CD8-positive, alpha-beta memory T cell (primary cell): ENCODE results near the gene ARID5B. TPM values are rescaled to one million over a fixed set of nuclear protein-coding genes. Genes with fewer than 3 reads are reported as not detected.
A peak's percentile ranks its signal among the peaks of the same experiment; 100 is the strongest.

Experiments
- CTCF ChIA-PET: fragments of 350-600 bp; sonication (Branson Sonifier 250); formaldehyde crosslinking; loops from one replicate; lab custom pipeline; 2021; ENCODE audit warnings: antibody characterized with exemption; lab: Charles Lee
- POLR2A ChIA-PET: fragments of 350-600 bp; sonication (Branson Sonifier 250); formaldehyde crosslinking; loops from one replicate; lab custom pipeline; 2021; ENCODE audit warnings: antibody characterized with exemption; lab: Charles Lee
- DNase-seq, 5 donors: peaks; one replicate each; pipeline versions ENCODE4 v3.0.0 to v3.0.0-alpha.2; 2020 to 2022; ENCODE audit warnings: mixed read lengths in 1 of 5
- H3K27ac ChIP-seq: one replicate; pipeline ENCODE4 v1.7.0; 2013; ENCODE audit warnings: low read depth, mild to moderate bottlenecking, low read length, moderate library complexity
- H3K27me3 ChIP-seq: 2 replicates; pipeline ENCODE4 v1.7.0; 2013; ENCODE audit warnings: low read length, mild to moderate bottlenecking; ENCODE audit not compliant: insufficient read depth, poor library complexity, severe bottlenecking
- H3K36me3 ChIP-seq: 2 replicates; pipeline ENCODE4 v1.7.0; 2013; ENCODE audit warnings: mild to moderate bottlenecking, low read length, moderate library complexity; ENCODE audit not compliant: insufficient read depth
- H3K4me1 ChIP-seq: 2 replicates; pipeline ENCODE4 v1.7.0; 2013; ENCODE audit warnings: mild to moderate bottlenecking, low read length, moderate library complexity; ENCODE audit not compliant: insufficient read depth
- H3K4me3 ChIP-seq: 2 replicates; pipeline ENCODE4 v1.7.0; 2013; ENCODE audit warnings: mild to moderate bottlenecking, low read length
- H3K9me3 ChIP-seq: 2 replicates; pipeline ENCODE4 v1.7.0; 2013; ENCODE audit warnings: mild to moderate bottlenecking, low read length
- H3K27ac Mint-ChIP-seq, 8 donors: one replicate each; pipeline ENCODE4 v1.8.0; 2020 to 2021; ENCODE audit warnings: mixed read lengths in 8 of 8, mild to moderate bottlenecking in 6 of 8, inconsistent platforms in 3 of 8, moderate library complexity in 3 of 8
- H3K27me3 Mint-ChIP-seq, 2 donors: one replicate each; pipeline ENCODE4 v1.8.0; 2020 to 2021; ENCODE audit warnings: mixed read lengths in 2 of 2, mild to moderate bottlenecking in 1 of 2, moderate library complexity in 1 of 2
- H3K36me3 Mint-ChIP-seq, 3 donors: one replicate each; pipeline ENCODE4 v1.8.0; 2020 to 2021; ENCODE audit warnings: mixed read lengths in 3 of 3, inconsistent platforms in 1 of 3, mild to moderate bottlenecking in 1 of 3
- H3K4me1 Mint-ChIP-seq, 3 donors: one replicate each; pipeline ENCODE4 v1.8.0; 2020 to 2021; ENCODE audit warnings: mixed read lengths in 3 of 3, inconsistent platforms in 1 of 3, mild to moderate bottlenecking in 1 of 3
- H3K4me3 Mint-ChIP-seq, 7 donors: one replicate each; pipeline ENCODE4 v1.8.0; 2020 to 2021; ENCODE audit warnings: mixed read lengths in 7 of 7, mild to moderate bottlenecking in 6 of 7, moderate library complexity in 4 of 7, inconsistent platforms in 2 of 7
- H3K9me3 Mint-ChIP-seq, 5 donors: one replicate each; pipeline ENCODE4 v1.8.0; 2020 to 2022; ENCODE audit warnings: mixed read lengths in 5 of 5, mild to moderate bottlenecking in 3 of 5, moderate library complexity in 2 of 5, inconsistent platforms in 1 of 5
- polyA plus RNA-seq: library from polyadenylated mRNA; unstranded; fragments of 300-500 nt; fragmentation: Illumina TruSeq; gene quantifications from one replicate; pipeline ENCODE4 v1.2.3, GENCODE V29; 2021
- total RNA-seq, 2 experiments: library from RNA; stranded (reverse); gene quantifications; one replicate each; pipeline ENCODE4 v1.2.3, GENCODE V29; 2021

Gene ARID5B
- total and polyA plus RNA-seq, 3 experiments from 2014 or later = 37.1 to 48.7 (median 38.4) TPM

DNA sequence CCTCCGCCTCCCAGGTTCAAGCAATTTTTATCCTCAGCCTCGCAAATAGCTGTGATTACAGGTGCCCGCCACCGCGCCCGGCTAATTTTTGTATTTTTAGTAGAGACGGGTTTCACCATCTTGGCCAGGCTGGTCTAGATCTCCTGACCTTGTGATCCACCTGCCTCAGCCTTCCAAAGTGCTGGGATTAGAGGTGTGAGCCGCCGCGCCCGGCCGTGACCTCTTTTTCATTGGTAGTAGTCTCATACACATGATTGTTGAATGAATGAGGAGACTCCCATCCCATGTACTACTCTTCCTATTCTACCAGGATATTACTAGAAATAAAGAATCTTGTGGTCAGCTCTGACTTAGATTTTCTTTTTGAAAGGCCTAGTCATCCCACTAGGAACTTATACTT lies 56.8 kb downstream of the ARID5B start:
- Histone ChIP-seq H3K4me1 (peaks cover 10% of the 10 kb centered on the region), H3K27me3 (no peaks in the 10 kb centered on the region), H3K36me3 (no peaks in the 10 kb centered on the region), H3K9me3 (no peaks in the 10 kb centered on the region), H3K27ac (no peak overlapping the region), H3K4me3 (no peak overlapping the region)
- Mint-ChIP-seq H3K27me3 (no peaks in the 10 kb centered on the region), H3K4me1 (peaks cover 39 to 75% (median 69%) of the 10 kb centered on the region in 3 donors), H3K9me3 (no peaks in the 10 kb centered on the region), H3K27ac (peak overlapping the region in 4 of 8 donors; percentile 14 to 84 (median 36)), H3K4me3 (no peak overlapping the region), H3K36me3 (peaks cover 0 to 23% (median 13%) of the 10 kb centered on the region in 3 donors)
- CTCF ChIA-PET = interaction anchor here (1.2 to 1.8 kb wide), 2 partner anchors 62 to 287 kb away, joined by 3 read pairs; no protein-coding TSS in a partner anchor
- POLR2A ChIA-PET = no interaction called here
- DNase-seq = no peak

DNA sequence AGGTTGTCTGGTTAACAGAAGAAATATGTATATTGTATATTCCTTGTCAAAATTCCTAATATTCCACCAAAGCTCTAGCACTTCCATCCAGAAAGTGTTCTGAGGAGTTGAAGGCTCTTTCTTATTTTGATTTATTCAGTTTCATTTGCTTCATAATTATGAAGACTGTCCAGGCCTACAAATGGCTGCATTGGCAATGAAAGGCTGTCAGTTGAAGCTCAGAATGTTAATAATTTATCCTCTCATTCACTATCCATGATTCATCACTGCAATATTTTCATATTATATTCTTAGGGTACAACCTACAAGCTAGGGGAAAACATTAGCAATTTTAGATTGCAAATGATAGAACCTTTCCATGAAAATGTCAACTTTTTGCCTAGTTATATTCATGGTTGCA lies 57.3 kb downstream of the ARID5B start:
- Histone ChIP-seq H3K36me3 (no peaks in the 10 kb centered on the region), H3K27me3 (no peaks in the 10 kb centered on the region), H3K4me3 (no peak overlapping the region), H3K9me3 (no peaks in the 10 kb centered on the region), H3K4me1 (peaks cover 11% of the 10 kb centered on the region), H3K27ac (no peak overlapping the region)
- DNase-seq = no peak
- Mint-ChIP-seq H3K4me3 (no peak overlapping the region), H3K27ac (peak overlapping the region in 7 of 8 donors; percentile 2 to 59 (median 22)), H3K9me3 (no peaks in the 10 kb centered on the region), H3K4me1 (peaks cover 43 to 77% (median 71%) of the 10 kb centered on the region in 3 donors), H3K27me3 (no peaks in the 10 kb centered on the region), H3K36me3 (peaks cover 0 to 23% (median 11%) of the 10 kb centered on the region in 3 donors)
- POLR2A ChIA-PET = no interaction called here
- CTCF ChIA-PET = interaction anchor here (1.2 to 1.8 kb wide), 2 partner anchors 62 to 287 kb away, joined by 3 read pairs; no protein-coding TSS in a partner anchor

DNA sequence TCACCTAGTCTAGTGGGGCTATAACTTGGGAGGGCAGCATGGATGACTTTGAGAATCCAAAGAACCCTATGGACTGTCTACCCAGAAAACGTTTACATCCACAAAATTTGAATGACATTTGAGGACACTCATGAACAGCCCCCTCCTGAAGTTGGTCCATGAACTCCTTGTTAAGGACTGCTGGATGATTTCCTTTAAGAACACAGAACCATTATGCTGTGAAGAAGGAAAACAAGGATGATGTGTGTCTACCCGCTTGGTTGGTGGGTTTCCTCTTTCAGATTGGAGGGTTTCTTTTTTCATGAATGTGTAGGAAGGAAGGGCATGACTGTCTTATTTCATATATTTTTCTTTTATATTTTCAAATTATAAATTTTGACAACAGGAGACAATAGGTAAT lies 58.3 kb downstream of the ARID5B start:
- Mint-ChIP-seq H3K36me3 (peaks cover 0 to 19% (median 13%) of the 10 kb centered on the region in 3 donors), H3K4me3 (no peak overlapping the region), H3K9me3 (no peaks in the 10 kb centered on the region), H3K27me3 (no peaks in the 10 kb centered on the region), H3K27ac (peak overlapping the region in 5 of 8 donors; percentile 2 to 59 (median 57)), H3K4me1 (peaks cover 51 to 83% (median 81%) of the 10 kb centered on the region in 3 donors)
- CTCF ChIA-PET = interaction anchor here (1.8 kb wide), 1 partner anchor 63 kb away, joined by 3 read pairs; no protein-coding TSS in a partner anchor
- POLR2A ChIA-PET = interaction anchor here (0.6 kb wide), 1 partner anchor 84 kb away, joined by 3 read pairs; no protein-coding TSS in a partner anchor
- no peaks in the 10 kb centered on the region for H3K27me3 ChIP-seq
- H3K4me3 ChIP-seq = no peak overlapping the region
- H3K36me3 ChIP-seq = no peaks in the 10 kb centered on the region
- DNase-seq = no peak
- no peak overlapping the region for H3K27ac ChIP-seq
- peaks cover 17% of the 10 kb centered on the region for H3K4me1 ChIP-seq
- H3K9me3 ChIP-seq = no peaks in the 10 kb centered on the region

DNA sequence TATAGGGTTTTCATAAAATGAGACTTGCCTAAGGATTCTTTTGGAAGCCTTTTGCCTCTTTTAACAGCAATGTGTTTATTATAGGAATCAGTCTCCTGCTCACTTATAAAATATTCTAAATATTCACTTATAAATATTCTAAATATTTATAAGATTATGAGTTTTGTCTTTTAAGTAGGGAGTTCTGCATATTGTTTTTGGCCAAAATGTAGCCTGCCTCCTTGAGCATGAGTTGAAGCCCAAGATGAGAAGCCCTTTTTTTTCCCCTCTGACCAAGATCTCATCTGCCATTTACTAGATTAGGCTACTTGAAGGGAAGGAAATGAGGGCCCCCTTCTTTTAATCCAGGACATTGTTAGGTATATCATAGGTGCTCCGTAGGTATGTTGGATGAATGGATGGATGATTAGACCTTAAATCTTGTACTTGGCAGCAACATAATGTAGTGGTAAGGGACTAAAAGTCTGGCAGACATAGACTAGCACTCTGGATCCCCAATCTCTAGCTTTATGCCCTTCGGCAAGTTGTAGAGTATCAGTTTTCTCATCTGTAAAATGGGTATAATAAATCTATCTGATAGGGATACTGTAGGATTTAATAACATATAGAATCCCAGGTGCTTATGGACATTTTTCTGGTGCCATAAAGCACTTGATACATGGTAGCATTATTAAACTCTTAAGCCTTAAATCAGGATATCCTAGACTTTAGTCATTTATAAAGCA lies 59.1 kb downstream of the ARID5B start:
- DNase-seq = no peak
- H3K27me3 Mint-ChIP-seq = no peaks in the 10 kb centered on the region
- Histone ChIP-seq H3K9me3 (no peaks in the 10 kb centered on the region), H3K27ac (no peak overlapping the region), H3K36me3 (no peaks in the 10 kb centered on the region), H3K27me3 (no peaks in the 10 kb centered on the region), H3K4me1 (peaks cover 17% of the 10 kb centered on the region), H3K4me3 (no peak overlapping the region)
- peak overlapping the region in 7 of 8 donors; percentile 21 to 82 (median 49) for H3K27ac Mint-ChIP-seq
- no peak overlapping the region for H3K4me3 Mint-ChIP-seq
- peaks cover 50 to 82% (median 82%) of the 10 kb centered on the region in 3 donors for H3K4me1 Mint-ChIP-seq
- ChIA-PET CTCF (interaction anchor here (1.9 to 2.0 kb wide), 3 partner anchors 10 to 64 kb away, joined by 5 to 8 read pairs (median 6); no protein-coding TSS in a partner anchor), POLR2A (interaction anchor here (0.6 to 1.5 kb wide), 5 partner anchors 18 to 83 kb away, joined by 3 to 4 read pairs (median 3); partner anchors contain the start of gene ARID5B)
- no peaks in the 10 kb centered on the region for H3K9me3 Mint-ChIP-seq
- H3K36me3 Mint-ChIP-seq = peaks cover 0 to 13% (median 11%) of the 10 kb centered on the region in 3 donors

DNA sequence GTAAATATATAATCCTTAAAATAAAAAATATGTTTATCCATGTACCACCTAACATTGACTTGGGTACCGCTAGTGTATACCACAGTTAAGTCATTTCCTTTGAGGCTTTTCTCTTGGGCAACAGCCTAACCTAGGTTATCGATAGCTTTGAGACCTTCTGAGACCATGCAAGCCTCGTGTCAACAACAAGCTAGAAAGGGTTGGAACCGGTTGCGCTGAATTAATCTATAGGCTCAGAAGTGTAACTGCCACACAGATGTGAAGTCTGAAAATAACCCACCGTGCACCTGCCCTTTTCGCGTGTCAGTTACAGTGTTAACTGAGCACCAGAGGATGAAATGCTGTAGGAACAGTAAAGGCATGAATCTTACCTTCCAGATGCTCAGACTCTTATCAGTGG lies 59.8 kb downstream of the ARID5B start:
- Mint-ChIP-seq H3K36me3 (peaks cover 1 to 18% (median 11%) of the 10 kb centered on the region in 3 donors), H3K4me1 (peaks cover 49 to 86% (median 85%) of the 10 kb centered on the region in 3 donors), H3K27me3 (no peaks in the 10 kb centered on the region), H3K4me3 (peak overlapping the region in 6 of 7 donors; percentile 61 to 78 (median 64)), H3K9me3 (no peaks in the 10 kb centered on the region), H3K27ac (peak overlapping the region; percentile 60 to 97 (median 88))
- H3K4me3 ChIP-seq = no peak overlapping the region
- H3K4me1 ChIP-seq = peaks cover 17% of the 10 kb centered on the region
- DNase-seq = peak in 3 of 5 donors; percentile 7 to 65 (median 44)
- no peaks in the 10 kb centered on the region for H3K36me3 ChIP-seq
- no peaks in the 10 kb centered on the region for H3K9me3 ChIP-seq
- no peak overlapping the region for H3K27ac ChIP-seq
- ChIA-PET CTCF (interaction anchor here (0.6 to 2.0 kb wide), 6 partner anchors 11 to 75 kb away, joined by 3 to 8 read pairs (median 5); no protein-coding TSS in a partner anchor), POLR2A (interaction anchor here (1.0 to 1.5 kb wide), 4 partner anchors 18 to 62 kb away, joined by 3 to 4 read pairs (median 4); partner anchors contain the start of gene ARID5B)
- no peaks in the 10 kb centered on the region for H3K27me3 ChIP-seq

DNA sequence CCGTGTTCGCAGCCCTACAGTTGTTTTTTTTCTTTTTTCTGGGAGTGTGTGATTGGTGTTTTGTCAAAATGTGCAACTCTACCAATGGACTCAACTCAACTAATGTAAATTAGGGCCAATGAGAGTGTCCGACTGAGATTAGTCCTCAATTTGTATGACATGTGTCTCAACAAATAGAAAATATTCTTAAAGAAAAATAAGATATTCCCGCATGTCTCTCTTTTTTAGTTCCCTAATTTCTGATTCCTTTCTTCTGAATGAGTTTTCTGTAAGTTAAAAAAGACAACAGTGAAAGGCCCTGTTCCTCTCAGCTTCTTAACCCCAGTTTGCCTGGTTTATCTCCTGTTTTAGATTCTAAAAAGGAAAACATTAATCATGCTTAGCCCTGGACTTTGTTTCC lies 61.5 kb downstream of the ARID5B start:
- Histone ChIP-seq H3K27ac (no peak overlapping the region), H3K9me3 (no peaks in the 10 kb centered on the region), H3K4me1 (peaks cover 17% of the 10 kb centered on the region), H3K27me3 (no peaks in the 10 kb centered on the region), H3K4me3 (no peak overlapping the region), H3K36me3 (no peaks in the 10 kb centered on the region)
- no peaks in the 10 kb centered on the region for H3K27me3 Mint-ChIP-seq
- DNase-seq = no peak
- POLR2A ChIA-PET = no interaction called here
- H3K27ac Mint-ChIP-seq = peak overlapping the region; percentile 53 to 97 (median 81)
- peak overlapping the region in 5 of 7 donors; percentile 0 to 78 (median 44) for H3K4me3 Mint-ChIP-seq
- CTCF ChIA-PET = no interaction called here
- peaks cover 5 to 29% (median 15%) of the 10 kb centered on the region in 3 donors for H3K36me3 Mint-ChIP-seq
- H3K9me3 Mint-ChIP-seq = no peaks in the 10 kb centered on the region
- peaks cover 57 to 92% (median 90%) of the 10 kb centered on the region in 3 donors for H3K4me1 Mint-ChIP-seq

DNA sequence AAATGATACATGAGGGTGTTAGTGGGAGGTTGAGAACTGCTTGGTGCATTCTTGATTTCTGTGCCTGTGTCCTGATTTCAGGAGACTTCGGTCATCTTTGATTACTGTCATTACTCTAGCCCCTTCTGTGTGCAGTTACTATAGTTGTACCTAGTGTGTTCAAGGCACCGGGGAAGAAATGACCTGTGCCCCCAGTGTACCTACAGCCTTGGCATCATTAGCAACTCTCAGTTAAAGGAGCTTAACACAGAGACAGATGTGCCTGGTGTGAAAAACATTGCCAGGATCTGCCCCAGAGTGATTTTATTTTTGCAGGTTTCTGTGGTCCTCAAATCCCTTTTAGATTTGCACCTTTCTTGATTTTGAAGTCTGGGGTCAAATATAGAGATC lies 62.2 kb downstream of the ARID5B start:
- peak overlapping the region; percentile 60 to 93 (median 86) for H3K27ac Mint-ChIP-seq
- ChIA-PET POLR2A (interaction anchor here (0.7 kb wide), 1 partner anchor 61 kb away, joined by 3 read pairs; no protein-coding TSS in a partner anchor), CTCF (no interaction called here)
- no peaks in the 10 kb centered on the region for H3K9me3 Mint-ChIP-seq
- H3K36me3 ChIP-seq = no peaks in the 10 kb centered on the region
- no peaks in the 10 kb centered on the region for H3K9me3 ChIP-seq
- H3K4me1 Mint-ChIP-seq = peaks cover 58 to 89% (median 87%) of the 10 kb centered on the region in 3 donors
- peaks cover 17% of the 10 kb centered on the region for H3K4me1 ChIP-seq
- no peaks in the 10 kb centered on the region for H3K27me3 ChIP-seq
- H3K36me3 Mint-ChIP-seq = peaks cover 5 to 34% (median 16%) of the 10 kb centered on the region in 3 donors
- no peak overlapping the region for H3K27ac ChIP-seq
- H3K27me3 Mint-ChIP-seq = no peaks in the 10 kb centered on the region
- DNase-seq = no peak
- peak overlapping the region in 5 of 7 donors; percentile 10 to 65 (median 40) for H3K4me3 Mint-ChIP-seq
- no peak overlapping the region for H3K4me3 ChIP-seq
